Smooth muscle cell (in vitro differentiated cells): ENCODE data around the gene HSPB1. TPM values are rescaled to one million over a fixed set of nuclear protein-coding genes. Genes with fewer than 3 reads are reported as not detected.
A peak's percentile ranks its signal among the peaks of the same experiment; 100 is the strongest.
"Not testable (repeated sequence)": the region's sequence is repeated elsewhere in the genome, so short reads cannot be mapped to it uniquely, and the experiment has no call there.

ENCODE experiments used
- DNase-seq: peaks from one replicate; lab custom pipeline; 2025; ENCODE audit not compliant: unreplicated experiment; lab: John Stamatoyannopoulos, UW
- H2AFZ ChIP-seq: fragments of 200-600 bp; sonication (generic); 2 replicates; pipeline ENCODE4 v1.6.0; 2016; ENCODE audit warnings: antibody characterized with exemption, low read depth, mild to moderate bottlenecking
- H3F3A ChIP-seq: fragments of 200-600 bp; sonication (generic); 2 replicates; pipeline ENCODE4 v1.6.0; 2017; ENCODE audit warnings: antibody characterized with exemption, low read depth
- H3K27ac ChIP-seq: fragments of 200-600 bp; sonication (generic); 2 replicates; pipeline ENCODE4 v1.5.1; 2016; ENCODE audit warnings: low read depth, mild to moderate bottlenecking
- H3K27me3 ChIP-seq: fragments of 200-600 bp; sonication (generic); 2 replicates; pipeline ENCODE4 v1.6.1; 2016; ENCODE audit warnings: low read depth, mild to moderate bottlenecking
- H3K36me3 ChIP-seq: fragments of 200-600 bp; sonication (generic); 2 replicates; pipeline ENCODE4 v1.5.1; 2016; ENCODE audit warnings: low read depth
- H3K4me1 ChIP-seq: fragments of 200-600 bp; sonication (generic); 2 replicates; pipeline ENCODE4 v1.5.1; 2016; ENCODE audit warnings: low read depth
- H3K4me2 ChIP-seq: fragments of 200-600 bp; sonication (generic); 2 replicates; pipeline ENCODE4 v1.6.0; 2016; ENCODE audit warnings: mild to moderate bottlenecking
- H3K4me3 ChIP-seq: fragments of 200-600 bp; sonication (generic); 2 replicates; pipeline ENCODE4 v1.5.1; 2016; ENCODE audit warnings: mild to moderate bottlenecking
- H3K79me2 ChIP-seq: fragments of 200-600 bp; sonication (generic); 2 replicates; pipeline ENCODE4 v1.6.0; 2016; ENCODE audit warnings: low read depth, mild to moderate bottlenecking
- H3K9ac ChIP-seq: fragments of 200-600 bp; sonication (generic); 2 replicates; pipeline ENCODE4 v1.6.0; 2016; ENCODE audit warnings: low read depth
- H3K9me3 ChIP-seq: fragments of 200-600 bp; sonication (generic); replicated peaks from 2 replicates; pipeline ENCODE4 v1.5.1; 2016; ENCODE audit warnings: low read depth
- H4K20me1 ChIP-seq: fragments of 200-600 bp; sonication (generic); 2 replicates; pipeline ENCODE4 v1.6.0; 2016; ENCODE audit warnings: low read depth
- CTCF ChIP-seq: fragments of 200-600 bp; sonication (generic); IDR thresholded peaks from 2 replicates; pipeline ENCODE4 v1.5.1; 2017; ENCODE audit warnings: borderline replicate concordance, mild to moderate bottlenecking, antibody characterized with exemption; ENCODE audit not compliant: insufficient read depth, poor library complexity, severe bottlenecking
- WGBS: methylation state at CpG from one replicate; pipeline ENCODE4 v1.1.7; 2016; ENCODE audit warnings: low lambda C conversion rate; 5-methylcytosine and 5-hydroxymethylcytosine counted together
- polyA plus RNA-seq: library from polyadenylated mRNA; unstranded; fragments of >200 nt; fragmentation: Nextera tagmentation; extraction: Ambion mirVana; gene quantifications from 2 replicates; pipeline ENCODE4 v1.2.1, GENCODE V29; 2016
- total RNA-seq: library from RNA; depleted of rRNA; stranded (reverse); fragments of >200 nt; gene quantifications from 2 replicates; pipeline ENCODE4 v1.2.3, GENCODE V29; 2014

The HSPB1 gene
- total and polyA plus RNA-seq, 2 experiments from 2014 or later = 484 to 1,842 TPM

- H3K36me3 ChIP-seq = no peaks in the 10 kb centered on the region
- H3K27ac ChIP-seq = no peak overlapping the region
- peaks cover 9% of the 10 kb centered on the region for H3K4me1 ChIP-seq
- no peak for DNase-seq
- 95% methylated on average over 3 of the region's 3 CpGs for WGBS
- H2AFZ ChIP-seq = no peak overlapping the region
- no peak overlapping the region for H3K9ac ChIP-seq
- peaks cover 30% of the 10 kb centered on the region for H3F3A ChIP-seq
- no peak overlapping the region for H3K4me3 ChIP-seq
- TF ChIP-seq CTCF = no peak
- H4K20me1 ChIP-seq = peaks cover 19% of the 10 kb centered on the region
- H3K79me2 ChIP-seq = no peaks in the 10 kb centered on the region
- H3K9me3 ChIP-seq = no peaks in the 10 kb centered on the region
- H3K27me3 ChIP-seq = no peaks in the 10 kb centered on the region
- H3K4me2 ChIP-seq = no peak overlapping the region
Measured at GRCh38 chr7:76301000-76301399, 1.5 kb upstream of the HSPB1 start.

- H3K4me2 ChIP-seq = peak overlapping the region; percentile 86
- H3K27me3 ChIP-seq = no peaks in the 10 kb centered on the region
- H3K9me3 ChIP-seq = no peaks in the 10 kb centered on the region
- whole genome bisulfite sequencing = 5% methylated on average over 55 of the region's 56 CpGs
- H4K20me1 ChIP-seq = peaks cover 19% of the 10 kb centered on the region
- peak; percentile 68 for DNase-seq
- H3K4me3 ChIP-seq = peak overlapping the region; percentile 89
- peak overlapping the region; percentile 91 for H3K27ac ChIP-seq
- no peak for TF ChIP-seq CTCF
- H2AFZ ChIP-seq = no peak overlapping the region
- peaks cover 16% of the 10 kb centered on the region for H3K4me1 ChIP-seq
- H3K79me2 ChIP-seq = no peaks in the 10 kb centered on the region
- no peaks in the 10 kb centered on the region for H3K36me3 ChIP-seq
- H3K9ac ChIP-seq = peak overlapping the region; percentile 88
- H3F3A ChIP-seq = peaks cover 21% of the 10 kb centered on the region
Measured at GRCh38 chr7:76303202-76304147, 1.0 kb downstream of the HSPB1 start.

GRCh38 chr7:76304888-76305375, 2.5 kb downstream of the HSPB1 start:
- no peaks in the 10 kb centered on the region for H3K79me2 ChIP-seq
- H3K4me3 ChIP-seq = no peak overlapping the region
- no peak overlapping the region for H2AFZ ChIP-seq
- 89% methylated on average over 10 of the region's 10 CpGs for WGBS
- H3K27ac ChIP-seq = peak overlapping the region; percentile 91
- H4K20me1 ChIP-seq = peaks cover 19% of the 10 kb centered on the region
- no peak for TF ChIP-seq CTCF
- no peaks in the 10 kb centered on the region for H3K9me3 ChIP-seq
- H3K36me3 ChIP-seq = no peaks in the 10 kb centered on the region
- H3K4me2 ChIP-seq = no peak overlapping the region
- H3F3A ChIP-seq = peaks cover 21% of the 10 kb centered on the region
- no peak overlapping the region for H3K9ac ChIP-seq
- no peaks in the 10 kb centered on the region for H3K27me3 ChIP-seq
- DNase-seq = no peak
- peaks cover 16% of the 10 kb centered on the region for H3K4me1 ChIP-seq

- not testable (repeated sequence) for H3K9ac ChIP-seq, H3K36me3 ChIP-seq, H3K9me3 ChIP-seq, DNase-seq, H3K4me2 ChIP-seq, H3K27ac ChIP-seq, H4K20me1 ChIP-seq, H2AFZ ChIP-seq, H3K27me3 ChIP-seq, H3K79me2 ChIP-seq, H3K4me3 ChIP-seq
- peaks cover 13% of the 10 kb centered on the region for H3K4me1 ChIP-seq
- WGBS = 86% methylated on average over 12 of the region's 12 CpGs
- H3F3A ChIP-seq = peaks cover 11% of the 10 kb centered on the region
Measured at GRCh38 chr7:76308874-76309273, 6.4 kb downstream of the HSPB1 start.

GRCh38 chr7:76309341-76310101, 7.0 kb downstream of the HSPB1 start:
- H3K4me2 ChIP-seq, H3K27me3 ChIP-seq, H3K4me3 ChIP-seq, H4K20me1 ChIP-seq, H3K4me1 ChIP-seq, DNase-seq, H3F3A ChIP-seq, H2AFZ ChIP-seq, H3K27ac ChIP-seq, H3K79me2 ChIP-seq, H3K9me3 ChIP-seq, H3K9ac ChIP-seq, H3K36me3 ChIP-seq: not testable (repeated sequence)
- WGBS = 97% methylated on average over 36 of the region's 50 CpGs
